Measurements from ENCODE around the gene CAGE1.
"Not testable (repeated sequence)": the region's sequence is repeated elsewhere in the genome, so short reads cannot be mapped to it uniquely, and the experiment has no call there.

Gene CAGE1

GRCh38 chr6:7367408-7367807 is 22.1 kb downstream of the CAGE1 start:
- no peaks in the 10 kb centered on the region for H3K9me3 ChIP-seq (ENCODE audit: insufficient read depth, low read depth, low read length)
- WGBS, result 92% methylated on average over 7 of the region's 7 CpGs

GRCh38 chr6:7351916-7352315 is 37.6 kb downstream of the CAGE1 start:
- not testable (repeated sequence) for H3K27me3 ChIP-seq (ENCODE audit: insufficient read depth, low read length); H3K27ac ChIP-seq (ENCODE audit: low read depth, low read length); H3K36me3 ChIP-seq (ENCODE audit: insufficient read depth, low read length); H3K4me3 ChIP-seq (ENCODE audit: low read length); H3K9ac ChIP-seq (ENCODE audit: low read depth, low read length); H3K4me1 ChIP-seq (ENCODE audit: insufficient read depth, low read length); H3K9me3 ChIP-seq (ENCODE audit: insufficient read depth, low read depth, low read length)
- WGBS, result 83% methylated on average over 3 of the region's 3 CpGs

More at GRCh38 chr6:7367408-7367807, 22.1 kb downstream of the CAGE1 start:
- Histone ChIP-seq H3K27me3 (ENCODE audit: insufficient read depth, low read length) (no peaks in the 10 kb centered on the region), H3K4me3 (ENCODE audit: low read length) (no peak overlapping the region), H3K4me1 (ENCODE audit: insufficient read depth, low read length) (no peaks in the 10 kb centered on the region), H3K36me3 (ENCODE audit: insufficient read depth, low read length) (no peaks in the 10 kb centered on the region), H3K9ac (ENCODE audit: low read depth, low read length) (no peak overlapping the region), H3K27ac (ENCODE audit: low read depth, low read length) (no peak overlapping the region)

- not testable (repeated sequence) for H3K4me3 ChIP-seq (ENCODE audit: low read length); H3K9ac ChIP-seq (ENCODE audit: low read depth, low read length); H3K27me3 ChIP-seq (ENCODE audit: insufficient read depth, low read length); H3K36me3 ChIP-seq (ENCODE audit: insufficient read depth, low read length); H3K27ac ChIP-seq (ENCODE audit: low read depth, low read length); H3K4me1 ChIP-seq (ENCODE audit: insufficient read depth, low read length); H3K9me3 ChIP-seq (ENCODE audit: insufficient read depth, low read depth, low read length)
- 89% methylated on average over 1 of the region's 1 CpG for WGBS
Observed at GRCh38 chr6:7350591-7350990, 39.0 kb downstream of the CAGE1 start.

GRCh38 chr6:7347551-7347997 is 42.0 kb downstream of the CAGE1 start:
- not testable (repeated sequence) for H3K9me3 ChIP-seq (ENCODE audit: insufficient read depth, low read depth, low read length); H3K4me3 ChIP-seq (ENCODE audit: low read length); H3K4me1 ChIP-seq (ENCODE audit: insufficient read depth, low read length); H3K36me3 ChIP-seq (ENCODE audit: insufficient read depth, low read length); H3K27me3 ChIP-seq (ENCODE audit: insufficient read depth, low read length)
- Histone ChIP-seq H3K27ac (ENCODE audit: low read depth, low read length) (peak overlapping the region; percentile 96), H3K9ac (ENCODE audit: low read depth, low read length) (peak overlapping the region; percentile 62; the same call in 1 of the 2 replicates)
- 33% methylated on average over 2 of the region's 2 CpGs for WGBS

GRCh38 chr6:7344773-7345450 is 44.6 kb downstream of the CAGE1 start:
- not testable (repeated sequence) for H3K9ac ChIP-seq (ENCODE audit: low read depth, low read length); H3K4me1 ChIP-seq (ENCODE audit: insufficient read depth, low read length); H3K4me3 ChIP-seq (ENCODE audit: low read length); H3K27me3 ChIP-seq (ENCODE audit: insufficient read depth, low read length); H3K9me3 ChIP-seq (ENCODE audit: insufficient read depth, low read depth, low read length); H3K27ac ChIP-seq (ENCODE audit: low read depth, low read length); H3K36me3 ChIP-seq (ENCODE audit: insufficient read depth, low read length)
- WGBS, result 96% methylated on average over 10 of the region's 10 CpGs

GRCh38 chr6:7343546-7344475 is 45.7 kb downstream of the CAGE1 start:
- Histone ChIP-seq H3K4me1 (ENCODE audit: insufficient read depth, low read length) (no peaks in the 10 kb centered on the region; the same call in 1 of the 2 replicates), H3K9me3 (ENCODE audit: insufficient read depth, low read depth, low read length) (no peaks in the 10 kb centered on the region), H3K27me3 (ENCODE audit: insufficient read depth, low read length) (no peaks in the 10 kb centered on the region), H3K9ac (ENCODE audit: low read depth, low read length) (no peak overlapping the region), H3K4me3 (ENCODE audit: low read length) (no peak overlapping the region), H3K36me3 (ENCODE audit: insufficient read depth, low read length) (no peaks in the 10 kb centered on the region), H3K27ac (ENCODE audit: low read depth, low read length) (no peak overlapping the region)
- 96% methylated on average over 29 of the region's 29 CpGs for WGBS

GRCh38 chr6:7341989-7342742 is 47.4 kb downstream of the CAGE1 start:
- H3K36me3 ChIP-seq (ENCODE audit: insufficient read depth, low read length), result no peaks in the 10 kb centered on the region
- 94% methylated on average over 9 of the region's 9 CpGs for WGBS
- H3K9me3 ChIP-seq (ENCODE audit: insufficient read depth, low read depth, low read length), result no peaks in the 10 kb centered on the region
- no peaks in the 10 kb centered on the region for H3K4me1 ChIP-seq (ENCODE audit: insufficient read depth, low read length)
- H3K4me3 ChIP-seq (ENCODE audit: low read length), result no peak overlapping the region
- H3K27ac ChIP-seq (ENCODE audit: low read depth, low read length), result no peak overlapping the region
- H3K27me3 ChIP-seq (ENCODE audit: insufficient read depth, low read length), result no peaks in the 10 kb centered on the region
- H3K9ac ChIP-seq (ENCODE audit: low read depth, low read length), result no peak overlapping the region

GRCh38 chr6:7341271-7341670 is 48.3 kb downstream of the CAGE1 start:
- no peaks in the 10 kb centered on the region for H3K9me3 ChIP-seq (ENCODE audit: insufficient read depth, low read depth, low read length)
- no peak overlapping the region for H3K4me3 ChIP-seq (ENCODE audit: low read length)
- H3K27ac ChIP-seq (ENCODE audit: low read depth, low read length), result no peak overlapping the region
- H3K9ac ChIP-seq (ENCODE audit: low read depth, low read length), result no peak overlapping the region
- H3K4me1 ChIP-seq (ENCODE audit: insufficient read depth, low read length), result no peaks in the 10 kb centered on the region
- no peaks in the 10 kb centered on the region for H3K36me3 ChIP-seq (ENCODE audit: insufficient read depth, low read length)
- H3K27me3 ChIP-seq (ENCODE audit: insufficient read depth, low read length), result no peaks in the 10 kb centered on the region
- 99% methylated on average over 3 of the region's 3 CpGs for WGBS

GRCh38 chr6:7339007-7339732 is 50.4 kb downstream of the CAGE1 start:
- H3K4me3 ChIP-seq (ENCODE audit: low read length); H3K36me3 ChIP-seq (ENCODE audit: insufficient read depth, low read length); H3K9ac ChIP-seq (ENCODE audit: low read depth, low read length); H3K9me3 ChIP-seq (ENCODE audit: insufficient read depth, low read depth, low read length); H3K4me1 ChIP-seq (ENCODE audit: insufficient read depth, low read length); H3K27me3 ChIP-seq (ENCODE audit: insufficient read depth, low read length); H3K27ac ChIP-seq (ENCODE audit: low read depth, low read length): not testable (repeated sequence)
- WGBS, result 85% methylated on average over 14 of the region's 14 CpGs

GRCh38 chr6:7338031-7338430 is 51.5 kb downstream of the CAGE1 start:
- no peak overlapping the region for H3K27ac ChIP-seq (ENCODE audit: low read depth, low read length)
- H3K4me1 ChIP-seq (ENCODE audit: insufficient read depth, low read length), result no peaks in the 10 kb centered on the region
- no peak overlapping the region for H3K4me3 ChIP-seq (ENCODE audit: low read length)
- no peaks in the 10 kb centered on the region for H3K9me3 ChIP-seq (ENCODE audit: insufficient read depth, low read depth, low read length)
- no peaks in the 10 kb centered on the region for H3K36me3 ChIP-seq (ENCODE audit: insufficient read depth, low read length)
- no peak overlapping the region for H3K9ac ChIP-seq (ENCODE audit: low read depth, low read length)
- no peaks in the 10 kb centered on the region for H3K27me3 ChIP-seq (ENCODE audit: insufficient read depth, low read length)
- WGBS, result 94% methylated on average over 1 of the region's 2 CpGs

Data from HUES64 (cell line).